HL-60/S4 treated with phorbol 12-myristate 13-acetate at 8.2 ng/mL for 4 days and 3 days (cell line): ENCODE results near the gene TNFRSF14.

Experiments
- in situ Hi-C: fragments of 300-500 bp; cut with MboI; formaldehyde crosslinking; loops from 2 replicates; pipeline ENCODE4 v1.15.0; 2022; ENCODE audit warnings: low sequenced_read_pairs

TNFRSF14 gene

GRCh38 chr1:2610036-2610959, 54.1 kb downstream of the TNFRSF14 start:
- in situ Hi-C loops, result no loop called here

DNA sequence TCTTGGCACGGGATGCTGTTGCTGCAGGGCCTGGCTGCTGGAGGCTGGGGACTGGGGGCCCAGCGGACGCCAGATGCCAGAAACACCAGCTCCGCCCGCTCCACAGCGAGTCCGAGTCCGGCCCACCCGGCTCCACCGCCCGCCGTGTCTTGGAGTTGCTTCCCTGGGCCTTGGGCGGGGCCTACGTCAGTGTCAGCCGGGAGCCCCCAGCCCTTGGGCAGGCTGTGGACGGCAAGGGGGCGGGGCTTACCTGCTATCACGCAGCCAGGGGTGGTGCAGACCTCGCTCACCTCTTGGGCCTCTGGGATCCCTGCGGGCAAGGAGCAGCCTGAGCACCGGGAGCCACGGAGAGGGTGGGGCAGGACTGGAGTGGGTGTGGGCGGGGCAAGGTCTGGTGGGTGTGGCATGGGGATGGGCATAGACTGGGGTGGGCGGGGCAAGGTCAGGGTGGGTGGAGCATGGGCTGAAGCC, 54.9 kb downstream of the TNFRSF14 start:
- in situ Hi-C loops, result no loop called here

DNA sequence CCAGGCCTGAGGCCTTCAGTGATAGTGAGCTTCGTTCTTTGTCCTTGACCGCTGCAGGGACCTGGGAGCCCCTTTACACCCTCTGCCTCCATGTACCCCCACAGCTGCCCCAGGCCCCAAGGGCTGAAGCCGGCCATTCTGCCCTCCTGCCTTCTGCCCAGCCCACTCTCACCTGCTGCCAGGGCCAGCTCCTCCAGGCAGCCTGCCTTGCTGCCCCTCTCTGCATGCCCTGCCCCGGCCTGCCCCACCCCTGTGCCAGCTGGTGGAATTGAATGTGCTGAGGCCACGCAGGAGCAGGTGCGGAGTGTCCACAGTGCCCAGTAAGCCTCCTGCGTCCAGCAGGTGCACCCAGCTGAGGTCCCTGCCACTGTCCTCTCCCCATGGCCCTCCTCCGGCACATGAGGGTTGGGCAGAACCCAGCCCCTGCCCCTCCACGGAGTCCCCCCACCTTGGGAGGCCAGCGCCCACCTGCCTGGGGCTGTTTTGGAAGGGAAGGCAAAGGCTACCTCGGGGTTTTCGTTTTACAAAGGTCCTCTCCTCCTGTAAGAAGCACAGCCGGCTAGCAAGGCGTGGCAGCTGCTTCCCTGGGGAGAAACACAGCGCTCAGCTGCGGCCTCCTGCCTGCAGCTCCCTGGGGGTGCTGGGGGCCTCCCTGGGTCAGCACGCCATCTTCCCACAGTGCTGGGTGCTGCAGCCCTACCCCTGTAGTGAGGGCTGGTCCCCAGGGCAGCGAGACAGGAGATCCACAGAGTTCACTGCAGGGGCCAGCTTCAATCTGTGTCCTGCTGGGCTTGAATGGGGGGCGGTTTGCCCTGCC, 55.7 kb downstream of the TNFRSF14 start:
- in situ Hi-C loops, result no loop called here

- in situ Hi-C loops, result no loop called here
These were observed 56.6 kb downstream of the TNFRSF14 start for GRCh38 chr1:2612591-2613365.
